GM21619 (cell line): ENCODE results near the gene VGLL1.

Experiments used
- ATAC-seq: cut with Tn5 transposase; IDR thresholded peaks from one replicate; pipeline ENCODE4 v1.9.1; 2021; ENCODE audit not compliant: unreplicated experiment

The VGLL1 gene

GRCh38 chrX:136531951-136532350, at the start of gene VGLL1:
VGLL1 (plus strand) TSS chrX:136532215; CDS start chrX:136536021, 3,806 bp downstream.
- no peak for ATAC-seq

GRCh38 chrX:136487647-136488046, 44.4 kb upstream of the VGLL1 start, which contains the start of gene BRS3:
BRS3 (plus strand) TSS chrX:136487947; CDS start chrX:136488115, 168 bp downstream.
- ATAC-seq: no peak

- no peak for ATAC-seq
Observed at GRCh38 chrX:136488706-136489105, 43.3 kb upstream of the VGLL1 start.

GRCh38 chrX:136491832-136492231, 40.2 kb upstream of the VGLL1 start:
- ATAC-seq: no peak

- no peak for ATAC-seq
Observed at GRCh38 chrX:136493011-136493410, 39.0 kb upstream of the VGLL1 start.

GRCh38 chrX:136495043-136495442, 37.0 kb upstream of the VGLL1 start:
- no peak for ATAC-seq

- no peak for ATAC-seq
Observed at GRCh38 chrX:136496186-136496763, 35.7 kb upstream of the VGLL1 start.

- ATAC-seq: peak; percentile 77
Observed at GRCh38 chrX:136496764-136497555, 35.1 kb upstream of the VGLL1 start.

- peak; percentile 17 for ATAC-seq
Observed at GRCh38 chrX:136497556-136498052, 34.4 kb upstream of the VGLL1 start, which contains the start of gene HTATSF1. HTATSF1 (plus strand) TSS chrX:136497592; CDS start chrX:136497685, 93 bp downstream.

- ATAC-seq: no peak
Observed at GRCh38 chrX:136519069-136519468, 12.9 kb upstream of the VGLL1 start.

GRCh38 chrX:136523770-136524169, 8.2 kb upstream of the VGLL1 start:
- ATAC-seq: no peak

- ATAC-seq: no peak
Observed at GRCh38 chrX:136525738-136526606, 6.0 kb upstream of the VGLL1 start.

- no peak for ATAC-seq
Observed at GRCh38 chrX:136528645-136529315, 3.2 kb upstream of the VGLL1 start.

- no peak for ATAC-seq
Observed at GRCh38 chrX:136529795-136530194, 2.2 kb upstream of the VGLL1 start.

GRCh38 chrX:136534131-136534530, 2.1 kb downstream of the VGLL1 start:
- ATAC-seq: no peak

GRCh38 chrX:136538811-136539210, 6.8 kb downstream of the VGLL1 start:
- ATAC-seq: no peak

GRCh38 chrX:136540226-136540625, 8.2 kb downstream of the VGLL1 start:
- ATAC-seq: no peak

- ATAC-seq: no peak
Observed at GRCh38 chrX:136541294-136541693, 9.3 kb downstream of the VGLL1 start.

- ATAC-seq: no peak
Observed at GRCh38 chrX:136542281-136542680, 10.3 kb downstream of the VGLL1 start.

GRCh38 chrX:136546371-136546781, 14.4 kb downstream of the VGLL1 start:
- ATAC-seq: no peak

- no peak for ATAC-seq
Observed at GRCh38 chrX:136549226-136549625, 17.2 kb downstream of the VGLL1 start.
